ENCODE data around the gene ZNF362. TPM values are rescaled to one million over a fixed set of nuclear protein-coding genes. Genes with fewer than 3 reads are reported as not detected.

ZNF362 gene
- total RNA-seq, 1 donor from 2014 or later, result 10.9 TPM

- no peak overlapping the region for H2AFZ ChIP-seq (replicated peaks)
- no peaks in the 10 kb centered on the region for H3F3A ChIP-seq (ENCODE audit: low read depth)
- DNase-seq (ENCODE audit: low spot score), result no peak
- no peaks in the 10 kb centered on the region for H3K27me3 ChIP-seq
- H3K79me2 ChIP-seq (ENCODE audit: low read depth), result no peaks in the 10 kb centered on the region
- H3K27ac Mint-ChIP-seq, result no peak overlapping the region
- H3K4me3 ChIP-seq, result no peak overlapping the region
- H3K9me3 Mint-ChIP-seq, result no peaks in the 10 kb centered on the region
- no peaks in the 10 kb centered on the region for H3K4me1 ChIP-seq
- peaks cover 30% of the 10 kb centered on the region for H3K36me3 Mint-ChIP-seq
- no peaks in the 10 kb centered on the region for H3K9me3 ChIP-seq (ENCODE audit: low read depth)
- no peak overlapping the region for H3K4me3 Mint-ChIP-seq
- no peak overlapping the region for H3K4me2 ChIP-seq
- no peak overlapping the region for H3K9ac ChIP-seq
- no peak overlapping the region for H3K27ac ChIP-seq
- H4K20me1 ChIP-seq (ENCODE audit: low read depth), result peaks cover 17% of the 10 kb centered on the region
- H3K4me1 Mint-ChIP-seq, result no peaks in the 10 kb centered on the region
- TF ChIP-seq CTCF (IDR thresholded peaks at IDR 0.05), result no peak
- no peak for TF ChIP-seq EZH2phosphoT487 (IDR thresholded peaks at IDR 0.05)
- no peak for TF ChIP-seq EZH2 (IDR thresholded peaks at IDR 0.05)
- no peaks in the 10 kb centered on the region for H3K36me3 ChIP-seq
- peaks cover 2% of the 10 kb centered on the region for H3K27me3 Mint-ChIP-seq (ENCODE audit: insufficient read depth, low read depth)
These were observed 38.7 kb downstream of the ZNF362 start for GRCh38 chr1:33295023-33295422.

- Histone ChIP-seq H3K36me3 (no peaks in the 10 kb centered on the region), H3K9me3 (ENCODE audit: low read depth) (no peaks in the 10 kb centered on the region), H3K79me2 (ENCODE audit: low read depth) (no peaks in the 10 kb centered on the region), H4K20me1 (ENCODE audit: low read depth) (peaks cover 17% of the 10 kb centered on the region), H3K4me3 (no peak overlapping the region), H3K9ac (no peak overlapping the region), H3K27me3 (no peaks in the 10 kb centered on the region), H2AFZ (replicated peaks) (no peak overlapping the region), H3K4me2 (no peak overlapping the region), H3F3A (ENCODE audit: low read depth) (no peaks in the 10 kb centered on the region), H3K4me1 (no peaks in the 10 kb centered on the region), H3K27ac (no peak overlapping the region)
- Mint-ChIP-seq H3K4me1 (no peaks in the 10 kb centered on the region), H3K4me3 (no peak overlapping the region), H3K27ac (no peak overlapping the region), H3K36me3 (peaks cover 34% of the 10 kb centered on the region), H3K9me3 (no peaks in the 10 kb centered on the region), H3K27me3 (ENCODE audit: insufficient read depth, low read depth) (peaks cover 2% of the 10 kb centered on the region)
- peak; percentile 88 for DNase-seq (ENCODE audit: low spot score)
- TF ChIP-seq CTCF (IDR thresholded peaks at IDR 0.05) (peak; percentile 95), EZH2 (IDR thresholded peaks at IDR 0.05) (no peak), EZH2phosphoT487 (IDR thresholded peaks at IDR 0.05) (no peak)
These were observed 39.3 kb downstream of the ZNF362 start for GRCh38 chr1:33295450-33296081.

- peaks cover 17% of the 10 kb centered on the region for H4K20me1 ChIP-seq (ENCODE audit: low read depth)
- no peaks in the 10 kb centered on the region for H3K79me2 ChIP-seq (ENCODE audit: low read depth)
- no peaks in the 10 kb centered on the region for H3K9me3 ChIP-seq (ENCODE audit: low read depth)
- H3F3A ChIP-seq (ENCODE audit: low read depth), result no peaks in the 10 kb centered on the region
- no peaks in the 10 kb centered on the region for H3K36me3 ChIP-seq
- H3K9ac ChIP-seq, result no peak overlapping the region
- Mint-ChIP-seq H3K36me3 (peaks cover 33% of the 10 kb centered on the region), H3K4me1 (no peaks in the 10 kb centered on the region), H3K4me3 (no peak overlapping the region), H3K27me3 (ENCODE audit: insufficient read depth, low read depth) (peaks cover 2% of the 10 kb centered on the region), H3K27ac (no peak overlapping the region), H3K9me3 (no peaks in the 10 kb centered on the region)
- no peaks in the 10 kb centered on the region for H3K27me3 ChIP-seq
- no peak overlapping the region for H3K27ac ChIP-seq
- H2AFZ ChIP-seq (replicated peaks), result no peak overlapping the region
- TF ChIP-seq EZH2 (IDR thresholded peaks at IDR 0.05) (no peak), EZH2phosphoT487 (IDR thresholded peaks at IDR 0.05) (no peak), CTCF (IDR thresholded peaks at IDR 0.05) (no peak)
- no peak for DNase-seq (ENCODE audit: low spot score)
- H3K4me1 ChIP-seq, result no peaks in the 10 kb centered on the region
- no peak overlapping the region for H3K4me2 ChIP-seq
- H3K4me3 ChIP-seq, result no peak overlapping the region
These were observed 39.8 kb downstream of the ZNF362 start for GRCh38 chr1:33296082-33296458.

Measured in neural progenitor cell (in vitro differentiated cells).